Measurements from ENCODE around the gene POU2AF1.

DNA sequence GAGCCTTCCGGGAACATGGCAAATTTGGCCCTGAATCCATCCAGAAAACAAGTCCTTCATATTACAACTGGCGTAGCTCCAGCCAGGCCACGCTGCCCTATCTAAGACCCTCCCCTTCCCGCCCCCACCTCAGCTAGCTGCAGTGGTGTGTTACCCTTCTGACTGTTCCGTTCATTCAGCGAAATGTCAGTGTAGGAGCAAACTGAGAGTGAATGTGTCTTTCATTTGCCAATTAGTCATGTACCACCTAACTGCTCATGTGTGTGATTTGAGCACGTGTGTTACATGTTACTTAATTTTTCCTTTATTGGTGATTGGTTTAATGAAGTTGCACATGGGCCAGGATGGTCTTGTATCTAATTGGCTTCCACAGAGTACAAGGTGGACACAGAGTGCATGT lies 34.8 kb upstream of the POU2AF1 start:
- TF ChIP-seq, protein P1, sequence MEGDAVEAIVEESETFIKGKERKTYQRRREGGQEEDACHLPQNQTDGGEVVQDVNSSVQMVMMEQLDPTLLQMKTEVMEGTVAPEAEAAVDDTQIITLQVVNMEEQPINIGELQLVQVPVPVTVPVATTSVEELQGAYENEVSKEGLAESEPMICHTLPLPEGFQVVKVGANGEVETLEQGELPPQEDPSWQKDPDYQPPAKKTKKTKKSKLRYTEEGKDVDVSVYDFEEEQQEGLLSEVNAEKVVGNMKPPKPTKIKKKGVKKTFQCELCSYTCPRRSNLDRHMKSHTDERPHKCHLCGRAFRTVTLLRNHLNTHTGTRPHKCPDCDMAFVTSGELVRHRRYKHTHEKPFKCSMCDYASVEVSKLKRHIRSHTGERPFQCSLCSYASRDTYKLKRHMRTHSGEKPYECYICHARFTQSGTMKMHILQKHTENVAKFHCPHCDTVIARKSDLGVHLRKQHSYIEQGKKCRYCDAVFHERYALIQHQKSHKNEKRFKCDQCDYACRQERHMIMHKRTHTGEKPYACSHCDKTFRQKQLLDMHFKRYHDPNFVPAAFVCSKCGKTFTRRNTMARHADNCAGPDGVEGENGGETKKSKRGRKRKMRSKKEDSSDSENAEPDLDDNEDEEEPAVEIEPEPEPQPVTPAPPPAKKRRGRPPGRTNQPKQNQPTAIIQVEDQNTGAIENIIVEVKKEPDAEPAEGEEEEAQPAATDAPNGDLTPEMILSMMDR (CRISPR knock-in tag; IDR thresholded peaks at IDR 0.05): no peak
- TF ChIP-seq ELF4 (CRISPR knock-in tag; IDR thresholded peaks at IDR 0.05; ENCODE audit: borderline replicate concordance): no peak
- no peak for TF ChIP-seq BHLHE40 (IDR thresholded peaks at IDR 0.05; ENCODE audit: low read length)
- no peak for TF ChIP-seq EZH2 (conservative IDR thresholded peaks at IDR 0.05; ENCODE audit: low read depth, low read length)
